HEK293 (cell line): Measurements from ENCODE around the gene ADRA1B.

Experiments
- CTCF ChIA-PET: fragments of 350-600 bp; formaldehyde crosslinking; extraction: SDS; loops from one replicate; lab custom pipeline; 2021; ENCODE audit warnings: antibody characterized with exemption; lab: Yijun Ruan, JAX
- POLR2A ChIA-PET: fragments of 300-600 bp; formaldehyde crosslinking; extraction: SDS; loops from one replicate; lab custom pipeline; 2020; ENCODE audit warnings: antibody characterized with exemption, inconsistent platforms; lab: Yijun Ruan, JAX
- H3K27ac ChIP-seq: fragments of 200-500 bp; sonication (Bioruptor generic); 2 replicates; pipeline ENCODE4 v1.5.1; 2014; ENCODE audit warnings: low read depth, low read length, control low read depth, inconsistent platforms; ENCODE audit errors: extremely low read depth
- H3K36me3 ChIP-seq, 2 experiments: fragments of 200-500 bp in 1 of 2; sonication (Bioruptor generic) in 1 of 2; 1 replicate in 1 of 2; 2 replicates in 1 of 2; pipeline ENCODE4 v1.5.1; 2014 to 2017; ENCODE audit warnings: inconsistent platforms in 2 of 2, low read length in 2 of 2; ENCODE audit not compliant: control insufficient read depth in 2 of 2, insufficient read depth in 1 of 2
- H3K4me1 ChIP-seq: fragments of 200-500 bp; sonication (Bioruptor generic); 2 replicates; pipeline ENCODE4 v1.5.1; 2014; ENCODE audit warnings: mild to moderate bottlenecking, low read length, inconsistent platforms; ENCODE audit not compliant: control insufficient read depth, insufficient read depth
- H3K4me3 ChIP-seq: 2 replicates; pipeline ENCODE4 v1.5.1; 2011; ENCODE audit warnings: low read depth, mild to moderate bottlenecking, control low read depth, low read length, moderate library complexity
- H3K9me3 ChIP-seq: fragments of 200-500 bp; sonication (Bioruptor generic); 2 replicates; pipeline ENCODE4 v1.5.1; 2014; ENCODE audit warnings: low read depth, low read length, inconsistent platforms; ENCODE audit not compliant: control insufficient read depth, insufficient read depth
- ATF2 ChIP-seq: fragments of 450-650 bp; formaldehyde crosslinking; IDR thresholded peaks from 2 replicates; pipeline ENCODE4 v1.5.1; 2016; ENCODE audit warnings: missing biosample characterization, missing genetic modification characterization, low read depth
- GLIS1 ChIP-seq: fragments of 450-650 bp; formaldehyde crosslinking; IDR thresholded peaks from 2 replicates; pipeline ENCODE4 v1.5.1; 2016; ENCODE audit warnings: missing biosample characterization, missing genetic modification characterization
- HOXD13 ChIP-seq: sonication (generic); formaldehyde crosslinking; IDR thresholded peaks from 2 replicates; pipeline ENCODE4 v1.8.0; 2022; ENCODE audit warnings: missing genetic modification reagents, borderline replicate concordance
- MYNN ChIP-seq: fragments of 450-650 bp; formaldehyde crosslinking; IDR thresholded peaks from 2 replicates; pipeline ENCODE4 v1.5.1; 2016; ENCODE audit warnings: missing biosample characterization, missing genetic modification characterization, borderline replicate concordance
- TSHZ1 ChIP-seq: fragments of 450-650 bp; formaldehyde crosslinking; IDR thresholded peaks from 2 replicates; pipeline ENCODE4 v1.5.1; 2016; ENCODE audit warnings: missing biosample characterization, missing genetic modification characterization, borderline replicate concordance
- WT1 ChIP-seq: fragments of 450-650 bp; formaldehyde crosslinking; IDR thresholded peaks from 2 replicates; pipeline ENCODE4 v1.5.1; 2016; ENCODE audit warnings: missing biosample characterization, missing genetic modification characterization
- ZBTB20 ChIP-seq: fragments of 450-650 bp; formaldehyde crosslinking; IDR thresholded peaks from 2 replicates; pipeline ENCODE4 v1.5.1; 2016; ENCODE audit warnings: missing biosample characterization, missing genetic modification characterization
- ZBTB8A ChIP-seq: fragments of 450-650 bp; formaldehyde crosslinking; IDR thresholded peaks from 2 replicates; pipeline ENCODE4 v1.5.1; 2016; ENCODE audit warnings: missing biosample characterization, missing genetic modification characterization
- ZNF133 ChIP-seq: fragments of 450-650 bp; formaldehyde crosslinking; IDR thresholded peaks from 2 replicates; pipeline ENCODE4 v1.5.1; 2016; ENCODE audit warnings: missing biosample characterization, missing genetic modification characterization
- ZNF214 ChIP-seq: fragments of 450-650 bp; formaldehyde crosslinking; IDR thresholded peaks from 2 replicates; pipeline ENCODE4 v1.5.1; 2017; ENCODE audit warnings: missing biosample characterization, mild to moderate bottlenecking, missing genetic modification characterization, borderline replicate concordance
- ZNF354C ChIP-seq: fragments of 450-650 bp; formaldehyde crosslinking; IDR thresholded peaks from 2 replicates; pipeline ENCODE4 v1.5.1; 2016; ENCODE audit warnings: missing biosample characterization, missing genetic modification characterization, low read depth, borderline replicate concordance
- ZNF37A ChIP-seq: fragments of 450-650 bp; IDR thresholded peaks from 2 replicates; pipeline ENCODE4 v1.5.1; 2018; ENCODE audit warnings: missing biosample characterization, missing genetic modification characterization
- ZNF394 ChIP-seq: fragments of 450-650 bp; formaldehyde crosslinking; IDR thresholded peaks from 2 replicates; pipeline ENCODE4 v1.5.1; 2016; ENCODE audit warnings: missing biosample characterization, missing genetic modification characterization, mild to moderate bottlenecking, moderate library complexity, borderline replicate concordance
- ZNF404 ChIP-seq: fragments of 450-650 bp; formaldehyde crosslinking; IDR thresholded peaks from 2 replicates; pipeline ENCODE4 v1.5.1; 2017; ENCODE audit warnings: missing biosample characterization, missing genetic modification characterization
- ZNF423 ChIP-seq: fragments of 450-650 bp; formaldehyde crosslinking; IDR thresholded peaks from 2 replicates; pipeline ENCODE4 v1.5.1; 2016; ENCODE audit warnings: missing biosample characterization, missing genetic modification characterization
- ZNF488 ChIP-seq: fragments of 450-650 bp; formaldehyde crosslinking; IDR thresholded peaks from 2 replicates; pipeline ENCODE4 v1.5.1; 2016; ENCODE audit warnings: missing biosample characterization, missing genetic modification characterization
- ZNF560 ChIP-seq: fragments of 450-650 bp; formaldehyde crosslinking; IDR thresholded peaks from 2 replicates; pipeline ENCODE4 v1.5.1; 2017; ENCODE audit warnings: missing biosample characterization, missing genetic modification characterization, borderline replicate concordance
- ZNF654 ChIP-seq: fragments of 450-650 bp; formaldehyde crosslinking; IDR thresholded peaks from 2 replicates; pipeline ENCODE4 v1.5.1; 2016; ENCODE audit warnings: low read depth, missing biosample characterization, missing genetic modification characterization
- ZNF660 ChIP-seq: fragments of 450-650 bp; IDR thresholded peaks from 2 replicates; pipeline ENCODE4 v1.5.1; 2018; ENCODE audit warnings: missing biosample characterization, mild to moderate bottlenecking, missing genetic modification characterization
- ZNF670 ChIP-seq: fragments of 450-650 bp; formaldehyde crosslinking; IDR thresholded peaks from 2 replicates; pipeline ENCODE4 v1.5.1; 2016; ENCODE audit warnings: missing biosample characterization, missing genetic modification characterization, low read depth
- ZNF707 ChIP-seq: fragments of 450-650 bp; formaldehyde crosslinking; IDR thresholded peaks from 2 replicates; pipeline ENCODE4 v1.5.1; 2016; ENCODE audit warnings: missing biosample characterization, missing genetic modification characterization
- ZNF792 ChIP-seq: fragments of 450-650 bp; formaldehyde crosslinking; IDR thresholded peaks from 2 replicates; pipeline ENCODE4 v1.5.1; 2016; ENCODE audit warnings: missing biosample characterization, missing genetic modification characterization
- TF ChIP-seq, protein P1 (sequence below): fragments of 450-650 bp; formaldehyde crosslinking; IDR thresholded peaks from 2 replicates; pipeline ENCODE4 v1.5.1; 2017; ENCODE audit warnings: missing biosample characterization, missing genetic modification characterization
- TF ChIP-seq, protein P2 (sequence below): fragments of 450-650 bp; IDR thresholded peaks from 2 replicates; pipeline ENCODE4 v1.5.1; 2018; ENCODE audit warnings: missing biosample characterization, missing genetic modification characterization
- TF ChIP-seq, protein P3 (sequence below): fragments of 450-650 bp; formaldehyde crosslinking; IDR thresholded peaks from 2 replicates; pipeline ENCODE4 v1.5.1; 2016; ENCODE audit warnings: missing biosample characterization, missing genetic modification characterization

The ADRA1B gene

GRCh38 chr5:159982421-159983173, 66.3 kb downstream of the ADRA1B start (continued):
- TF ChIP-seq, protein P1, sequence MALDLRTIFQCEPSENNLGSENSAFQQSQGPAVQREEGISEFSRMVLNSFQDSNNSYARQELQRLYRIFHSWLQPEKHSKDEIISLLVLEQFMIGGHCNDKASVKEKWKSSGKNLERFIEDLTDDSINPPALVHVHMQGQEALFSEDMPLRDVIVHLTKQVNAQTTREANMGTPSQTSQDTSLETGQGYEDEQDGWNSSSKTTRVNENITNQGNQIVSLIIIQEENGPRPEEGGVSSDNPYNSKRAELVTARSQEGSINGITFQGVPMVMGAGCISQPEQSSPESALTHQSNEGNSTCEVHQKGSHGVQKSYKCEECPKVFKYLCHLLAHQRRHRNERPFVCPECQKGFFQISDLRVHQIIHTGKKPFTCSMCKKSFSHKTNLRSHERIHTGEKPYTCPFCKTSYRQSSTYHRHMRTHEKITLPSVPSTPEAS = no peak
- TF ChIP-seq ZNF670 (tag by site-specific recombination) (no peak), ZNF488 (tag by site-specific recombination) (no peak), ZNF560 (tag by site-specific recombination) (no peak), ZBTB8A (tag by site-specific recombination) (no peak), WT1 (no peak), ZNF404 (tag by site-specific recombination) (no peak)

DNA sequence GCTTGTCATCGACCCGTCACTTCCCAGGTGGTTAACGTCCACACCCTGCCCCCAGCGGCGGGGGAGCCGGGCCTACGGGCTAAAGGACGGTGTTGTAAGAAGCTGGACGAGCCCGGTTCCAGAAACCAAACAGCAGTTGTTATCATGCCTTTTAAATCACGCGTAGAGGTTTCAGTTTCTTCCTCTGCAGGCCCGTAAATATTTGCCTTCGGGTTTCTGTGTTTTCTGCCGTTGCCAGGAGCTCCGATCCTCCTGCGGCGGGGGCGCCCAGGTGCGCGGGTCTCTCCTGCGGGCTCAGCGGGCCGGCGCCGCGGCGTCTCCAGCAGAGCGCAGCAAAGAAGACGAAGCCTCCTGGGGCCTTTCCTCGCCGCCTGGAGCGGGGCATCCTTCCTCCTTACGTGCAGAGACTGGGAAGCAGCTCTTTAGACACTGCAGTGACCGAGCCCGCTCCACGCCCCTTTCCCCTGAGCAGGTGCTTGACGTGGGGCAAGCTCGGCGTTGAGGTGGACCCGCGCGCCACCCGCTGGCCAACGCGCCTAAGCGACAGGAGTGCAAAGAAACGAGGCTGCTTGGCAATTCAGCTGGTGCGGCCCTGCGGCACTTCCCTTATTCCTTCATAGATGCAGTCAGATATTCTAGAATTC, 70.9 kb downstream of the ADRA1B start:
- Histone ChIP-seq H3K9me3 (no peaks in the 10 kb centered on the region), H3K4me3 (peak overlapping the region; percentile 38), H3K36me3 (no peaks in the 10 kb centered on the region), H3K27ac (no peak overlapping the region), H3K4me1 (peaks cover 3% of the 10 kb centered on the region; the same call in 1 of the 2 replicates)
- ChIA-PET CTCF (interaction anchor here (0.5 to 3.7 kb wide), 60 partner anchors 8 to 1040 kb away, joined by 3 to 68 read pairs (median 4); partner anchors contain the start of genes ADRA1B and TTC1), POLR2A (interaction anchor here (0.5 to 1.7 kb wide), 7 partner anchors 9 to 831 kb away, joined by 3 to 8 read pairs (median 4); no protein-coding TSS in a partner anchor)
- TF ChIP-seq ZBTB20 (tag by site-specific recombination) = no peak
- TF ChIP-seq MYNN (tag by site-specific recombination) = no peak
- TF ChIP-seq, protein P2, sequence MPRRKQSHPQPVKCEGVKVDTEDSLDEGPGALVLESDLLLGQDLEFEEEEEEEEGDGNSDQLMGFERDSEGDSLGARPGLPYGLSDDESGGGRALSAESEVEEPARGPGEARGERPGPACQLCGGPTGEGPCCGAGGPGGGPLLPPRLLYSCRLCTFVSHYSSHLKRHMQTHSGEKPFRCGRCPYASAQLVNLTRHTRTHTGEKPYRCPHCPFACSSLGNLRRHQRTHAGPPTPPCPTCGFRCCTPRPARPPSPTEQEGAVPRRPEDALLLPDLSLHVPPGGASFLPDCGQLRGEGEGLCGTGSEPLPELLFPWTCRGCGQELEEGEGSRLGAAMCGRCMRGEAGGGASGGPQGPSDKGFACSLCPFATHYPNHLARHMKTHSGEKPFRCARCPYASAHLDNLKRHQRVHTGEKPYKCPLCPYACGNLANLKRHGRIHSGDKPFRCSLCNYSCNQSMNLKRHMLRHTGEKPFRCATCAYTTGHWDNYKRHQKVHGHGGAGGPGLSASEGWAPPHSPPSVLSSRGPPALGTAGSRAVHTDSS (tag by site-specific recombination) = no peak
- TF ChIP-seq ZNF660 (tag by site-specific recombination) = 0 out of 2 replicates have a peak, but pooled peaks have one; percentile 61
- TF ChIP-seq, protein P3, sequence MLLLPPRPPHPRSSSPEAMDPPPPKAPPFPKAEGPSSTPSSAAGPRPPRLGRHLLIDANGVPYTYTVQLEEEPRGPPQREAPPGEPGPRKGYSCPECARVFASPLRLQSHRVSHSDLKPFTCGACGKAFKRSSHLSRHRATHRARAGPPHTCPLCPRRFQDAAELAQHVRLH (tag by site-specific recombination) = no peak
- no peak for TF ChIP-seq ZNF214 (tag by site-specific recombination)
- no peak for TF ChIP-seq ZNF354C (tag by site-specific recombination)
- no peak for TF ChIP-seq ZNF133 (tag by site-specific recombination)
- no peak for TF ChIP-seq HOXD13 (CRISPR knock-in tag)
- TF ChIP-seq ZNF37A (tag by site-specific recombination) = no peak
- TF ChIP-seq ATF2 (tag by site-specific recombination) = no peak
- no peak for TF ChIP-seq ZNF792
- peak; percentile 81 for TF ChIP-seq ZNF654 (tag by site-specific recombination)
- no peak for TF ChIP-seq ZNF423 (tag by site-specific recombination)
- TF ChIP-seq TSHZ1 (tag by site-specific recombination) = no peak
- peak; percentile 37; the same call in 1 of the 2 replicates for TF ChIP-seq ZNF394
- TF ChIP-seq ZNF707 (tag by site-specific recombination) = no peak
- TF ChIP-seq GLIS1 (tag by site-specific recombination) = peak; percentile 90
